GM06990 (cell line): ENCODE data around the gene SEC22A.

Experiments
- DNase-seq: peaks from one replicate; pipeline ENCODE4 v3.0.0-alpha.2; 2011; ENCODE audit not compliant: insufficient read length; ENCODE audit errors: extremely low read depth
- H3K27me3 ChIP-seq: replicated peaks from 2 replicates; pipeline ENCODE4 v1.6.0; 2011; ENCODE audit warnings: low read length; ENCODE audit not compliant: control insufficient read depth, insufficient read depth
- H3K36me3 ChIP-seq: 2 replicates; pipeline ENCODE4 v1.5.1; 2011; ENCODE audit warnings: low read length; ENCODE audit not compliant: control insufficient read depth, insufficient read depth
- H3K4me3 ChIP-seq: replicated peaks from 2 replicates; pipeline ENCODE4 v1.5.1; 2011; ENCODE audit warnings: low read depth, mild to moderate bottlenecking, control low read depth, low read length
- CTCF ChIP-seq: IDR thresholded peaks from 2 replicates; pipeline ENCODE4 v1.5.1; 2011; ENCODE audit warnings: low read length, control low read depth, mild to moderate bottlenecking, inconsistent platforms; ENCODE audit not compliant: insufficient read depth, poor library complexity, severe bottlenecking

The SEC22A gene, protein sequence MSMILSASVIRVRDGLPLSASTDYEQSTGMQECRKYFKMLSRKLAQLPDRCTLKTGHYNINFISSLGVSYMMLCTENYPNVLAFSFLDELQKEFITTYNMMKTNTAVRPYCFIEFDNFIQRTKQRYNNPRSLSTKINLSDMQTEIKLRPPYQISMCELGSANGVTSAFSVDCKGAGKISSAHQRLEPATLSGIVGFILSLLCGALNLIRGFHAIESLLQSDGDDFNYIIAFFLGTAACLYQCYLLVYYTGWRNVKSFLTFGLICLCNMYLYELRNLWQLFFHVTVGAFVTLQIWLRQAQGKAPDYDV

GRCh38 chr3:123201557-123202427 lies at the start of gene SEC22A:
TSS of gene SEC22A (plus strand) at chr3:123201943. CDS start at chr3:123209218, 7,275 bp downstream.
- TF ChIP-seq CTCF: no peak
- Histone ChIP-seq H3K36me3 (no peaks in the 10 kb centered on the region), H3K4me3 (peak within 1 kb of the TSS; percentile 93), H3K27me3 (no peaks in the 10 kb centered on the region)
- peak; percentile 98 for DNase-seq

DNA sequence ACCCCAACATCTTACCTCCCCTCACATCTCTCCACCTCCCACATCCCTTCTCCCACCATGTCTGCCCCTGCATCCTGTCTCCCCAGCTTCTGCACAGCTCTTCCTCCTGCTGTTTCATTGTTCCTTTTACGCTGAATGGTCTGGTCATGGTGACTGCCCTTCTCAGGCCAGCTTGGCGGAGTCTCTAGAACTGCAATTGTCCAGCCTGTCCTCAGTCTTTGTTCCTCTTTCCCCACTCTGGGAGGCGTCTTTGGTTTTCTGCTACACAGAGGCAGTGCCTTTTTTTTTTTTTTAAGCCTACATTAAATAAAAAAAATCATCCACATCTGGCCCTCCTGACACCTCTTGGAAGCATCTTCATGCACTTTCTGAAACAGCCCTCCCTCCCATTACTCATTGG lies 49.1 kb upstream of the SEC22A start:
- no peak for TF ChIP-seq CTCF
- no peak overlapping the region for H3K4me3 ChIP-seq
- no peaks in the 10 kb centered on the region for H3K27me3 ChIP-seq
- H3K36me3 ChIP-seq: peaks cover 23% of the 10 kb centered on the region
- DNase-seq: no peak

- Histone ChIP-seq H3K36me3 (peaks cover 21% of the 10 kb centered on the region), H3K4me3 (no peak overlapping the region), H3K27me3 (no peaks in the 10 kb centered on the region)
- DNase-seq: peak; percentile 26
- TF ChIP-seq CTCF: no peak
Measured at GRCh38 chr3:123153125-123154019, 48.4 kb upstream of the SEC22A start.

GRCh38 chr3:123154020-123154985 lies 47.4 kb upstream of the SEC22A start:
- H3K27me3 ChIP-seq: no peaks in the 10 kb centered on the region
- H3K4me3 ChIP-seq: no peak overlapping the region
- TF ChIP-seq CTCF: no peak
- DNase-seq: no peak
- peaks cover 20% of the 10 kb centered on the region for H3K36me3 ChIP-seq
